Mesothelial cell of epicardium (in vitro differentiated cells): ENCODE measurements around the gene CXCL16. TPM values are rescaled to one million over a fixed set of nuclear protein-coding genes. Genes with fewer than 3 reads are reported as not detected.

Source experiments
- DNase-seq, 2 experiments: peaks; one replicate each; pipeline ENCODE4 v3.0.0; 2021; ENCODE audit warnings: low spot score in 2 of 2; ENCODE audit not compliant: unreplicated experiment in 2 of 2
- H3K27ac Mint-ChIP-seq: 2 replicates; pipeline ENCODE4 v1.8.0; 2021; ENCODE audit warnings: mixed read lengths
- H3K27me3 Mint-ChIP-seq: 2 replicates; pipeline ENCODE4 v1.8.0; 2021; ENCODE audit warnings: low read depth, mixed read lengths
- H3K36me3 Mint-ChIP-seq: 2 replicates; pipeline ENCODE4 v1.8.0; 2021; ENCODE audit warnings: mixed read lengths
- H3K4me1 Mint-ChIP-seq: 2 replicates; pipeline ENCODE4 v1.8.0; 2021; ENCODE audit warnings: mixed read lengths
- H3K4me3 Mint-ChIP-seq: 2 replicates; pipeline ENCODE4 v1.8.0; 2021; ENCODE audit warnings: mild to moderate bottlenecking, moderate library complexity, mixed read lengths
- H3K9me3 Mint-ChIP-seq: 2 replicates; pipeline ENCODE4 v1.8.0; 2021; ENCODE audit warnings: mixed read lengths
- total RNA-seq: library from RNA; stranded (reverse); gene quantifications from 3 replicates; pipeline ENCODE4 v1.2.1, GENCODE V29; 2021
- TF ChIP-seq, protein P1 (sequence below): fragments of 200-600 bp; sonication (generic); IDR thresholded peaks from one replicate; pipeline ENCODE4 v1.5.0; 2021; ENCODE audit warnings: antibody characterized with exemption; ENCODE audit not compliant: unreplicated experiment

Gene CXCL16
- total RNA-seq, 1 donor from 2014 or later, result 8.1 TPM

DNA sequence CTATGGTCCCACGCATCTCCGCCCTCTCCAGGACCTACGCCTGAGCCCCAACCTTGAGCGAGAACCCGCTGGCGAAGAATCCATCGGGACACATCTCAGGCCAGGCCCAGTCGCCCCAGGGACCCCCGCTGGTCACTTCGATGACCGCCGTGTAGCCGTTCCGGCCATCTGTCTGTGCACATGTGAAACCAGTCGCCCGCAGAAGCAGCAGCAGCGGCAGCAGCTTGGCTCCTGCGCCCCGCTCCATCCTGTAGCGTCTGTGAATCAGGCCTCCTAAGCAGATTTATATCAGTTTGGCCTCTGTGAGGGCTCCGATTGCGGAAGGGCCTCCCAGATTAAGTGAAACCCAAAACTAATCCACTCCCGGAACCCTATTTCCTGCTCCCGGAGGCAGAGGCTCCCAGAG is 46.4 kb upstream of the CXCL16 start, which contains the start of gene VMO1:
TSS of gene VMO1 (minus strand) at position 259 of the 406 bp plus-strand sequence. CDS start at position 247, 12 bp downstream.
- no peak for DNase-seq
- peaks cover 19% of the 10 kb centered on the region for H3K4me1 Mint-ChIP-seq
- H3K4me3 Mint-ChIP-seq, result no peak within 1 kb of the TSS
- no peaks in the 10 kb centered on the region for H3K9me3 Mint-ChIP-seq
- H3K27ac Mint-ChIP-seq, result peak within 1 kb of the TSS; percentile 21
- peaks cover 20% of the 10 kb centered on the region for H3K27me3 Mint-ChIP-seq
- TF ChIP-seq, protein P1, sequence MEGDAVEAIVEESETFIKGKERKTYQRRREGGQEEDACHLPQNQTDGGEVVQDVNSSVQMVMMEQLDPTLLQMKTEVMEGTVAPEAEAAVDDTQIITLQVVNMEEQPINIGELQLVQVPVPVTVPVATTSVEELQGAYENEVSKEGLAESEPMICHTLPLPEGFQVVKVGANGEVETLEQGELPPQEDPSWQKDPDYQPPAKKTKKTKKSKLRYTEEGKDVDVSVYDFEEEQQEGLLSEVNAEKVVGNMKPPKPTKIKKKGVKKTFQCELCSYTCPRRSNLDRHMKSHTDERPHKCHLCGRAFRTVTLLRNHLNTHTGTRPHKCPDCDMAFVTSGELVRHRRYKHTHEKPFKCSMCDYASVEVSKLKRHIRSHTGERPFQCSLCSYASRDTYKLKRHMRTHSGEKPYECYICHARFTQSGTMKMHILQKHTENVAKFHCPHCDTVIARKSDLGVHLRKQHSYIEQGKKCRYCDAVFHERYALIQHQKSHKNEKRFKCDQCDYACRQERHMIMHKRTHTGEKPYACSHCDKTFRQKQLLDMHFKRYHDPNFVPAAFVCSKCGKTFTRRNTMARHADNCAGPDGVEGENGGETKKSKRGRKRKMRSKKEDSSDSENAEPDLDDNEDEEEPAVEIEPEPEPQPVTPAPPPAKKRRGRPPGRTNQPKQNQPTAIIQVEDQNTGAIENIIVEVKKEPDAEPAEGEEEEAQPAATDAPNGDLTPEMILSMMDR, result no peak
- no peaks in the 10 kb centered on the region for H3K36me3 Mint-ChIP-seq

DNA sequence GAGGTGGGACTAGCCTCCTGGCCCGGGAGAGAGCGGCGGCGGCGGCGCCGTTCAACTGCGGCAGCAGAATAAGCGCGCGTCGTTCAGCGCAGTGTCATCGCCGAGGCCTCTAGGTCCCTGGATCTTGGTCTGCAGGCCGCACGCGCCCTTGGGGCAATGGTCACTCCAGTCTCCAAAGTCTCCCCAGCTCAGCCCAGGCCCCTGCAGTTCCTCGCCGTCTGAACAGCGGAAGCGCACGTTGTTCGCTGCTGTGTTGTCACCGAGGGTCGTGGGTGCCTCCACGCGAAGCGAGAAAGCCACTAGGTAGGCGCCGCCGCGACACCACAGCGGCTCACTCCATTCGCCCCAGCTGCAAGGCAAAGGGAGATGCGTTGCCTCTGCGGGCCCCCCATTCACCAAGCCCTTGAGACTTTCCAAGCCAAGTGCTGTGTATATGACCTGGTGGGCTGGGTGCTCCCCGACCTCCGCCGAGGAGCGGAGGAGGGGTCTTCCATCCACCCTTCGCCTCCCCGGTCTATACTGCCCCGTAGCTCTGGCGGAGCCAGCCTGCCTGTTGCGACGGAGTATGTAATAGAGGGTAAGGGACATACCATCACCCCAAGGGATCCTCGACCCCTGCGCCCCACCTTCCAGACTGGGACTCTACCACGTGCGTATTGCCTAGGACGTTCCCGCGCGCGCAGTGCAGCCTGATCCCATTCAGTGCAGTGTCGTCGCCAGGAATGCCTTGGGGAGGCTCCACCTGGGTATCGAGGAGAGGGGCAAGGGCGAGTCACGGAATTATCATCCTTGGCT is 45.8 kb upstream of the CXCL16 start:
- DNase-seq, result no peak
- H3K9me3 Mint-ChIP-seq, result no peaks in the 10 kb centered on the region
- no peak overlapping the region for H3K4me3 Mint-ChIP-seq
- TF ChIP-seq, protein P1, result no peak
- peaks cover 16% of the 10 kb centered on the region for H3K4me1 Mint-ChIP-seq
- no peak overlapping the region for H3K27ac Mint-ChIP-seq
- H3K27me3 Mint-ChIP-seq, result peaks cover 22% of the 10 kb centered on the region
- no peaks in the 10 kb centered on the region for H3K36me3 Mint-ChIP-seq

DNA sequence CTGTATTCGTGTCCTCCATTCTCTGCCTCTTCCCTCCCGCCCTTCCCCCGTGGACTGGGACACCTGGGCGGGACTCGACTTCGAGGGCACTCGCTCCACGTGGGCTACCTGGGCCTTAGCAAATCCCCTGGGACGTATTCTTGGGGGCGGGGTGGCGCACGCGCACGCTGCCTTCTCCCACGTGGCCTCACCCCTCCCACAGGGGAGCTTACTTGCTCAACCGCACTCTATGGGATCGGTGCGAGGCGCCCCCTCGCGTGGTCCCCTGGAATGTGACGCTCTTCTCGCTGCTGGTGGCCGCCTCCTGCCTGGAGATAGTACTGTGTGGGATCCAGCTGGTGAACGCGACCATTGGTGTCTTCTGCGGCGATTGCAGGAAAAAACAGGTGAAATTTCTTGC is 42.9 kb upstream of the CXCL16 start:
- Mint-ChIP-seq H3K27ac (no peak overlapping the region), H3K9me3 (no peaks in the 10 kb centered on the region), H3K4me1 (peaks cover 8% of the 10 kb centered on the region), H3K36me3 (no peaks in the 10 kb centered on the region), H3K4me3 (no peak overlapping the region), H3K27me3 (peaks cover 29% of the 10 kb centered on the region)
- TF ChIP-seq, protein P1, result no peak
- DNase-seq, result no peak

- H3K27ac Mint-ChIP-seq, result no peak overlapping the region
- TF ChIP-seq, protein P1, result no peak
- H3K27me3 Mint-ChIP-seq, result peaks cover 21% of the 10 kb centered on the region
- H3K36me3 Mint-ChIP-seq, result no peaks in the 10 kb centered on the region
- no peak overlapping the region for H3K4me3 Mint-ChIP-seq
- no peaks in the 10 kb centered on the region for H3K4me1 Mint-ChIP-seq
- no peaks in the 10 kb centered on the region for H3K9me3 Mint-ChIP-seq
- DNase-seq, result no peak
These were observed 40.7 kb upstream of the CXCL16 start for GRCh38 chr17:4780325-4780955.

- Mint-ChIP-seq H3K27me3 (peaks cover 25% of the 10 kb centered on the region), H3K4me3 (no peak overlapping the region), H3K9me3 (no peaks in the 10 kb centered on the region), H3K36me3 (no peaks in the 10 kb centered on the region), H3K27ac (no peak overlapping the region), H3K4me1 (no peaks in the 10 kb centered on the region)
- TF ChIP-seq, protein P1, result no peak
- DNase-seq, result no peak
These were observed 38.4 kb upstream of the CXCL16 start for GRCh38 chr17:4777969-4778760.
